ENCODE results near the gene LRRC23.

LRRC23 gene

GRCh38 chr12:6946920-6947374 lies 42.3 kb downstream of the LRRC23 start:
- DNase-seq, result no peak

DNA sequence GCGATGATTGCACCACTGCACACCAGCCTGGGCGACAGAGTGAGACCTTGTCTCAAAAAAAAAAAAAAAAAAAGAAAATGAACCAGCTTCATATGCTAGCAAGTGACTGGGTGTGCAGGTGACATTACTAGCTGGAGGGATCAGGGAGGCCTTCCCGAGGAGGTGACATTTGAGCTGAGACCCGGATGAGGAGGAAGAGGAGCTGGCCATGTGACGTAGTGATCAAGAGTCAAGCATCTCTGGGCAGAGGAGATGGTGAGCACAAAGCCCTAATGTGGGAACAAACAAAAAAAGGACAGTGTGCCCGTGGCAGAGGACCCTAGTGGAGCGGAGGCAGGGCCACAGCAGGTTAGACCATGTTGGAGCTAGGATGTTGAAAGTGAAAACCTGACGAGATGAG lies 43.0 kb downstream of the LRRC23 start:
- no peak for DNase-seq

DNA sequence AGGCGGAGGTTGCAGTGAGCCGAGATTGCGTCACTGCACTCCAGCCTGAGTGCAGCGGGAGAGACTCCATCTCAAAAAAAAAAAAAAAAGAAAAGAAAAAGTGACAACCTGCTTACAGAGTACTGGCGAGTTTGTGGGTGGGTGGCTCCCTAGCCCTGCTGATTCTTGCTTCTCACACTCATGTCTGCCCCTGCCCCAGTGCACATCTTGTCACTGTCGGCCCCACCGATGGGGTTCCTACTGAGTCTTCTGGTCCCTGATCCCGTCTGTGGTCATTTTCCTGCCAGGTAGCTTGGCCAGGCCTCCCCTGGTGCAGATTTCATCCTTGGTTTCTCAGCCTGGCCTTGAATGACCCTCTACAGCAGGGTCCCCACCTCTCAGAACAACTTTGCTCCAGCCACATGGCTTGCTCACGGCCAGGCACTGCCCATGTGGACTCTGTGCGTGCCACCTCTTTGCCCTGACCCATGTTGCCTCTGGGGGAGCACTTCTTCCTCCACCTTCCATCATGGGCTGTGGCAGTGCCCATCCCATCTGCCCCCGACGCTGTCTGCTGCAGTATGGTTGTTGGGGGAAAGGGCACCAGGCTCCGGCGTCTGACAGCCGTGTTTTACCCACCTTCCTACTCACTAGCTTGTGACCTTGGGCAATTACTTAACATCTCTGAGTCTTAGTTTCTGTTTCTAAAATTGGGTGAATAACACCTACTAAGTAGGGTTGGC lies 44.4 kb downstream of the LRRC23 start:
- DNase-seq, result no peak

- no peak for DNase-seq
These were observed 45.8 kb downstream of the LRRC23 start for GRCh38 chr12:6950401-6950801.

DNA sequence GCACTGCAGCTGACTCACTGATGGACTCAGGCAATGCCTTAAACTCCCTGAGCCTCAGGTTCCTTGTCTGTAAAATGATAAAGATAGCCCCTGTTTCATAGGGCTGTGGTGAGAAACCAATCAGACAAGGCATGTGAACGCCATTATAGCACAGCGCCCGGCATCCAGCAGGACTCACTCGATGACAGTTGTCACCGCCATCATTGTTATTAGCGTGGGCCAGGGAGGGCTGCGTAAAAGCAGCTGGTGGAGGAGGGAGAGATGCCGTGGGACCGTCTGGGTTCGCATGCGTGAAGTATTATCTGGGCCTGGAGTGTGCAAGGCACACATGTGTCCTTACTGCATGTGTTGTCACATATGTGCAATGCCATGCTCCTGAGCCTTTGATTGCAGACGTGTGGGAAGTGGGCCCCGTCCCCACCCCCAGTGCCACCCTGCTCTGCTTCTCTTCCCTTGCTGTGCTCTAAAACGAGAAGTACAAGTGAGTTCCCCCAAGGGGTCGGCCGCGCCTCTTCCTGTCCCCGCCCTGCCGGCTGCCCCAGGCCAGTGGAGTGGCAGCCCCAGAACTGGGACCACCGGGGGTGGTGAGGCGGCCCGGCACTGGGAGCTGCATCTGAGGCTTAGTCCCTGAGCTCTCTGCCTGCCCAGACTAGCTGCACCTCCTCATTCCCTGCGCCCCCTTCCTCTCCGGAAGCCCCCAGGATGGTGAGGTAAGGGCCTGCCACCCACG lies 46.4 kb downstream of the LRRC23 start, which contains the start of gene PTPN6:
TSS of gene PTPN6 (plus strand) at position 546 of the 730 bp plus-strand sequence. CDS start at position 703, 157 bp downstream.
- DNase-seq, result no peak

- no peak for DNase-seq
These were observed 47.0 kb downstream of the LRRC23 start for GRCh38 chr12:6951551-6952120.

DNA sequence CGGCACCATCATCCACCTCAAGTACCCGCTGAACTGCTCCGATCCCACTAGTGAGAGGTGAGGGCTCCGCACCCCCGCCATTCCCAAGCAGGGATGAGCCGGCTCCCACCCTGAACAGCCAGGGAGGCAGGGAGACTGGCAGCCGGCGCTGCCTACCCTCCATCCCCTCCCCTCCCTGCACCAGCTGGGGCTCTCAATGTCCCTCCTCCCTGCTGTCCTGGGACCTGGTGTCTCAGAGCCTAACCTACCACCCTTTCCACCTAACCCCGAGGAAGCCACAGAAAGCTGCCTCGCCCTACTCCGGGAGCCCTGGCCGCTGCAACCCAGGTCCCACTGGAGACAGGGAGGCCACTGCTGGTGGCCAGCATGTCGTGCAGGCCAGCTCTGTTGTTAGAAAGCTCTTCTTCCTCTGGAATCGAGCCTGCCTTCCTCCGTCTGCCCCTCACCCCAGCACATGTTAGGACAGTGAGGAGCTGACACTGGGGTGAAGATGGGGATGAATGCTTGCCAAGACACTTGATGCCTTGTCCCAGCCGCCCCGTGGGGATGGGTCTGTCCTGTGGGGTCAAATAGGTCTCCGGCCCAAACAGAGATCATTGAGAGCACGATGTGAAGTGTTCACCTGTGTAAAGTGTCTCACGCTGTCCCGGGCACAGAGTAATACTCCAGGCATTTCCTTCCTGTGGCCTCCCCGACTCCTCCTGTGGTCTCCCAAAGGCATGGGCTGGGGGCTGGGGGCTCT lies 47.7 kb downstream of the LRRC23 start:
- no peak for DNase-seq

DNA sequence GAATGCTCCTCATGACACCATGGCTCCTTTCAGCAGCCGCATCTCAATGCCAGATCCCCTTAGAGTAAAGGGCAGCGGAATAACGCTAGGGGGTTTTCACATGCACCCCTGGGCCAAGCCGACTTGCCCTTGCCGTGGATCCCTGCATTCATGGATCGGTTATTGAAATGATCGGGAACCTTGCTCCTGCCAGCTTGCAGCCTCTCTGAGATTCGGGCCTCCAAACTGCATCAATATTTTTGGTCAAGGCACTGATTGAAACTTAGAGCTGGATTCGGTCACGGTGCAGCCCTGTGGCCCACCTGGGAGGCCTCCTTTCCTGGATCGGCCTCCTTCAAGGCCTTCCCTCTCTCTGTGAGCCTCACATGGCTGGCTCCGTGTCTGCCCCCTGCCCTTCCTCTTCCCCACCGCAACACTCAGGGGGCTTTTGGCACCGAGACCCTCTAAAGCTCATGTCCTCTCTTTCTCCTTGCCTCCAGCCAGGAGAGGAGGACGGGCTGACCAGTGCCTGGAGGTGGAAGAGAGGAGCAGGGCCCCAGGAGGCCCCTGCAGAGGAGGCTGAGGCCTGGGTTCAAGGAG lies 48.3 kb downstream of the LRRC23 start:
- no peak for DNase-seq

DNA sequence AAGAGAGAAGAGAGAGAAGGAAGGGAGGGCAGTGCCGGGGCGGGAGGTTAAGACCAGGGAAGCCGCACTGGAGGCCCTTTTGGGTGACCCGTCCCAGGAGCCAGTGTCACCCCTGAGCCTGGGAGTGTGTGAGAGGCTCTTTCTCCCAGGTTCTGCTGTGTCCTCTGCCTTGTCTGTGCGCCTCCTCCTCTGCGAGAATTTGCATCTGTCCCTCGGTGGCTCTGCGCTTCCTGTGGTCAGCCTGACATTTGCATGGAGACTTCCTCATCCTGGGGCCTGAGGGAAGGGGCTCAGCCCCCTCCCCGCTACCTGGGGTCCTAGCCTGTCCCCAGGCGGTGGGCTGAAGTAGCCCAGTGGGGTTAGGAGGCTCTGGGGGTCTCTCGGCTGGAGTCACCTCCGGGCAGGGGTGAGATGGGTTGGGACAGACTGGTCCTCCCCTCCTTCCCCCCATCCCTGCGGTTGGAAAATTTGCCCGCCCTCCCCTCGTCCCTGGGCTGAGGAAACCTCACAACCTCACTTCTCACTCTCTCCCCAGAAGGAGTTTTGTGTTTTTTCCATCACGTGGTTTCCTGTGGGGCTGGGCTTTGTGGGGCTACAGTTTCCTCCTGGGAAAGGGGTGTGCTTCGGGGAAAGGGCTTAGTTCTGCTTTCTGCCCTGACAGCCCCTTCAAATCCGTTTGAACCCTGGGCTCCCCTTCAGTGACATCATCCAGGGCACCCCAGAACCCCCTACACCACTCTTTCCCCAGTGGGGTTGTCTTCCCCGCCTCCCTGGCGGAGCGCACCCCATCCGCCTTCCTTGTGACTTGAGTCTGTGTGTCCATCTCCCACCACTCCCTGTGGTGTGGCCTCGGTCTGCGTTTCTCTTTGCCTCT lies 49.1 kb downstream of the LRRC23 start:
- DNase-seq, result no peak

- no peak for DNase-seq
These were observed 49.9 kb downstream of the LRRC23 start for GRCh38 chr12:6954316-6955107.

GRCh38 chr12:6955108-6956020 lies 50.7 kb downstream of the LRRC23 start:
- DNase-seq, result no peak

DNA sequence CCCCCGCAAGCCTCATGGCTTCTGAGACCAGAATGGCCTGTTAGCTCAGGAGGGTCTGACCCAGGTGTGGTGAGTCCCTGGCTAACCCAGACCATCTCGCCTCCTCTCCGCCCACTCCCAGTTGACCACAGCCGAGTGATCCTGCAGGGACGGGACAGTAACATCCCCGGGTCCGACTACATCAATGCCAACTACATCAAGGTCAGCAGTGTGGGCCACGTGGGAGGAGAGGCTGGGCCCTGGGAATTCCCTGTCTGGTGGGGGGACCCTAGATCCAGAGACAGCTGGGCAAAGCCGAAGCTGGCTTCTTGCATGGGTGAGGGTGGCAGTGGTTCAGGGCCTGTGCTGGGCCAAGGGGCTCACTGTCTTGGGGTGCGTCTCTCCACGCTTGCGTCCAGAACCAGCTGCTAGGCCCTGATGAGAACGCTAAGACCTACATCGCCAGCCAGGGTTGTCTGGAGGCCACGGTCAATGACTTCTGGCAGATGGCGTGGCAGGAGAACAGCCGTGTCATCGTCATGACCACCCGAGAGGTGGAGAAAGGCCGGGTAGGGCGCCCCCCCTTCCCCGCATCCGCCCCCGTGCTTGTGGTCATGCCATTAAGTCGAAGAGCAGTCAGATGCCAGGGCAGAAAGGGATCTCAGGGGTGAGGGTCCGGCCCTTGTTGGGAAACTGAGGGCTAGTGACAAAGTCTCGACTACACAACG lies 51.6 kb downstream of the LRRC23 start:
- no peak for DNase-seq

DNA sequence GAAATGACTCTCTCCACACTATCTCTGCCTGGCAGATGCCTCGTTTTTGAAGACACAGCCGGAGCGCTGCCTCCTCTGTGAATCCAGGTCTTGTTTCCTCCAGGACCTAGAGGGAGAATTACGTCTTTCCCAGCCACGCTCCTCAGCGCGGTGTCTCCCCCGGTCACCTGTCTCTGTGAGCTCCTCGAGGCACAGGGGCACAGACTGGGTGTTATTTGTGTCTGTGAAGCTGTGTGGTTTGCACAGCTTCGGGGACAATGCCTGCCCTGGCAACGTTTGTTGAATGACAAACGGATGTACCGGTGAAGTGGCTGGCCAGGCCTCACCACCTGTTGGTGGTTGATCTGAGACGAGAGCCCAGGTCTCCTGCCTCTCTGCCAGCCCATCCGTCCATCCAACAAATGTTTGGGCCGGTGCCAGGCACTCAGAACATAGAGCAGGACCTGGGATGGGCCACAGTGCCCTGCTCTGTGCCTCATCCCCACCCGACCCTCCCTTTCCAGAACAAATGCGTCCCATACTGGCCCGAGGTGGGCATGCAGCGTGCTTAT lies 52.6 kb downstream of the LRRC23 start:
- no peak for DNase-seq

- DNase-seq, result no peak
These were observed 53.4 kb downstream of the LRRC23 start for GRCh38 chr12:6957741-6958608.

- no peak for DNase-seq
These were observed 54.0 kb downstream of the LRRC23 start for GRCh38 chr12:6958609-6959057.

DNA sequence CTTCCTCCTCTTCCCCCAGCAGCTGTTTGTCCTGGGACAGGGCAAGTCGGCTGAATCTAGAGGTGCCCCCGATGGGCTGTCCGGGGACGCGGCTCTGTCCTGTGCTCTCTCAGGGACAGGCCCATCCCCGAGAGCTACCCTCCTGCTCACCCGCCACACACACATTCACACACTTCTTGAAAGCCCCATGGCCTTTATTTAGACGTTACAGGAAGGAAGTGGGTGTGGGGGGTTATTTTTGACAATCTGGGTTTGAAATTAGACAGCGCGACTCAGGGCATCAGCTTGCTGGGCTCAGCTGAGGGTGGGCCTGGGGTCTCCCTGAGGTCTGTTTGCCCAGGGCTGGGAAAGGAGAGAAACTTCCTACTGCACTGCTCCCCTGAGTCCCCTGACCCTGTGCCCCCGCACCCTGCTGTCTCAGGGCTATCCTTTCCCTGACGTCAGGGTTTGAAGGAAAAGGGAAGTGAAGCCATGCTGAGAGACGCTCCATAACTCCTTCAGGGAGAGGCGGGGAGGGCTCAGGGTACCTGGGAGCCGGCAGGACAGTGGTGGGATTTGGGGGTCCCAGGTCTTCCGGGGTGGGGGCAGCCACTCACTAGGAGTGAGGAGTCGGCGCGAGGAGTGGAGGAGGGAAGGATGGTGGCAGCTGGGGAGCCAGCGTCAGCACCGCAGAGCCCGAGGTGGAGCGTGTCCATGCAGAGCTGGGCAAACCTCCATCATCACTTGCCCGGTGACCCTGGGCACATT lies 54.6 kb downstream of the LRRC23 start:
- DNase-seq, result no peak
